Mammary epithelial cell (primary cell): ENCODE measurements around the gene SLAIN2.

Experiments
- EZH2 ChIP-seq: IDR thresholded peaks from 2 replicates; pipeline ENCODE4 v1.6.1; 2012; ENCODE audit warnings: low read length, inconsistent platforms, borderline replicate concordance
- TF ChIP-seq, protein P1 (sequence below), 2 donors: IDR thresholded peaks in 1 of 2; conservative IDR thresholded peaks in 1 of 2; 2 replicates each; pipeline ENCODE4 v1.5.1; 2011 to 2012; ENCODE audit warnings: inconsistent platforms in 2 of 2, low read length in 2 of 2, mild to moderate bottlenecking in 2 of 2, control low read depth in 1 of 2, low read depth in 1 of 2; ENCODE audit not compliant: insufficient read depth in 1 of 2; ENCODE audit errors: extremely low read depth in 1 of 2

DNA sequence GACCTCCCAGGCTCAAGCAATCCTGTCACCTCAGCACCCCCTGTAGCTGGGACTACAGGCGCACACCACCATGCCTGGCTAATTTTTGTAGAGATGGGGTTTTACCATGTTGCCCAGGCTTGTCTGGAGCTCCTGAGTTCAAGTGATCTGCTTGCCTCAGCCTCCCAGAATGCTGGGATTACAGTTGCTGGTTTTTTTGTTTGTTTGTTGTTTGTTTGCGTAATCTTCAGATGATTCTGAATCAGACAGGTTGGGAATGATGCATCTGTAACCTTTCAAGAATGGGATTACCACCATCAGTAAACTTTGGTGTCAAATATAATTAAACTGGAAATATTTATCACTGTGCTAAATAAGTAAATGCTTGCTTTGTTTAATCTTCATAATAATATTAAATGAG, 79.8 kb downstream of the SLAIN2 start:
- TF ChIP-seq, protein P1, sequence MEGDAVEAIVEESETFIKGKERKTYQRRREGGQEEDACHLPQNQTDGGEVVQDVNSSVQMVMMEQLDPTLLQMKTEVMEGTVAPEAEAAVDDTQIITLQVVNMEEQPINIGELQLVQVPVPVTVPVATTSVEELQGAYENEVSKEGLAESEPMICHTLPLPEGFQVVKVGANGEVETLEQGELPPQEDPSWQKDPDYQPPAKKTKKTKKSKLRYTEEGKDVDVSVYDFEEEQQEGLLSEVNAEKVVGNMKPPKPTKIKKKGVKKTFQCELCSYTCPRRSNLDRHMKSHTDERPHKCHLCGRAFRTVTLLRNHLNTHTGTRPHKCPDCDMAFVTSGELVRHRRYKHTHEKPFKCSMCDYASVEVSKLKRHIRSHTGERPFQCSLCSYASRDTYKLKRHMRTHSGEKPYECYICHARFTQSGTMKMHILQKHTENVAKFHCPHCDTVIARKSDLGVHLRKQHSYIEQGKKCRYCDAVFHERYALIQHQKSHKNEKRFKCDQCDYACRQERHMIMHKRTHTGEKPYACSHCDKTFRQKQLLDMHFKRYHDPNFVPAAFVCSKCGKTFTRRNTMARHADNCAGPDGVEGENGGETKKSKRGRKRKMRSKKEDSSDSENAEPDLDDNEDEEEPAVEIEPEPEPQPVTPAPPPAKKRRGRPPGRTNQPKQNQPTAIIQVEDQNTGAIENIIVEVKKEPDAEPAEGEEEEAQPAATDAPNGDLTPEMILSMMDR (conservative IDR thresholded peaks at IDR 0.05 in 1 of 2, IDR thresholded peaks at IDR 0.05 in 1 of 2; ENCODE audit: extremely low read depth in 1 of 2, insufficient read depth in 1 of 2, low read depth in 1 of 2, low read length in 2 of 2), result no peak
- TF ChIP-seq EZH2, result no peak
